Measurements from ENCODE around the gene TMEM95.

The TMEM95 gene, protein sequence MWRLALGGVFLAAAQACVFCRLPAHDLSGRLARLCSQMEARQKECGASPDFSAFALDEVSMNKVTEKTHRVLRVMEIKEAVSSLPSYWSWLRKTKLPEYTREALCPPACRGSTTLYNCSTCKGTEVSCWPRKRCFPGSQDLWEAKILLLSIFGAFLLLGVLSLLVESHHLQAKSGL

DNA sequence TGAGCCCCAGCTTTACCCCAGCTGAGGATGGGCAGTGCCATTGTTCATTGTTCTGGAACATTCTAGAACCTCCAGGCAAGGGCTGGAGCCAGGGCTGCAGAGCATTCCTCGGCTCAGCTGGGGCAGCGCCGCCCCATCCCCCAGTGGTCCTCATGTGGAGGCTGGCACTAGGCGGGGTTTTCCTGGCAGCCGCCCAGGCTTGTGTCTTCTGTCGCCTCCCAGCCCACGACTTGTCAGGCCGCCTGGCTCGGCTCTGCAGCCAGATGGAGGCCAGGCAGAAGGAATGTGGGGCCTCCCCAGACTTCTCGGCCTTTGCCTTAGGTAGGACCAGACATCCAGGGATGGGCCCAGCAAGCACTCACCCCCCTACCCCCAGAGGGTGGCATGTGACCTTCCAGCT is at the start of gene TMEM95:
TMEM95 (plus strand) TSS at position 104 of the 400 bp plus-strand sequence; CDS start at position 153, 49 bp downstream.
- no peak for DNase-seq (ENCODE audit: low read depth in 3 of 3)

DNA sequence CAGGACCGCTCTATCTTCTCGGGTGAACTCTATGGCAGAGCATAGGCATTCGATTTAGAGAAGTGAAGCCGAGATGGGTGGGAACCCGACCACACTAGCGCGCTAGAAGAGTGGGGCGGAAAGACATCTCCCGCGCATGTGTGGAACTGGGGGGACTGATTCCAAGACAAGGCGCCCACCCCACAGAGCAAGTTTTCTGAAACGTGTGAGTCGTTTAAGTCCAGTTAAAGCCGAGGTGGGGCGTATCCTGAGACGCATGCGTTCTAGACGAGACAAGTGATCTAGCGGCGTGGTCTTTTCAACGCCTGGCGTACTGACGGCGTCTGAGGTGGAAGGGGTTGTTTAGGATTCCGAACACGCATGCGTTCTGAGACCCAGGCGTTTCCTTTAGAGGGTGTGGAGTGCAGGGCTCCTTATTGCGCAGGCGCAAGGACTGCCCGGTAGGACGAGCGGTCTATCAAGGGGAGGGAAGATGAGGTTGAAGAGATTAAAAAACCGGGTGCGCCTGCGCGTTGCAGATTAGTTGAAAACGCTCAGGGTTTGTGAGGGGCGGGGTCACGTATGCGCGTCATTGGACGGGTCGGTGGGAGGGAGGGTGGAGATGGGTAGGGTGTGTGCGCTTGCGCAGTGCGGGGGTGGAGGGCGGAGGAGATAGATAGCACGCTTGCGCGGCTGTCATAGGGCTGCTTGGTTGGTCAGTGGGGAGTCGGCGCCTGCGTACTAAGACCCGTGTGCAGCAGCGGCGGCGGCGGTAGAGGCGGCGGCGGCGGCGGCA is 47.9 kb upstream of the TMEM95 start, which contains the start of gene EIF5A:
EIF5A (plus strand) TSS at position 718 of the 775 bp plus-strand sequence. CDS start 2,008 bp downstream, outside the sequence.
- peak; percentile 100 for DNase-seq (ENCODE audit: low read depth in 3 of 3)

DNA sequence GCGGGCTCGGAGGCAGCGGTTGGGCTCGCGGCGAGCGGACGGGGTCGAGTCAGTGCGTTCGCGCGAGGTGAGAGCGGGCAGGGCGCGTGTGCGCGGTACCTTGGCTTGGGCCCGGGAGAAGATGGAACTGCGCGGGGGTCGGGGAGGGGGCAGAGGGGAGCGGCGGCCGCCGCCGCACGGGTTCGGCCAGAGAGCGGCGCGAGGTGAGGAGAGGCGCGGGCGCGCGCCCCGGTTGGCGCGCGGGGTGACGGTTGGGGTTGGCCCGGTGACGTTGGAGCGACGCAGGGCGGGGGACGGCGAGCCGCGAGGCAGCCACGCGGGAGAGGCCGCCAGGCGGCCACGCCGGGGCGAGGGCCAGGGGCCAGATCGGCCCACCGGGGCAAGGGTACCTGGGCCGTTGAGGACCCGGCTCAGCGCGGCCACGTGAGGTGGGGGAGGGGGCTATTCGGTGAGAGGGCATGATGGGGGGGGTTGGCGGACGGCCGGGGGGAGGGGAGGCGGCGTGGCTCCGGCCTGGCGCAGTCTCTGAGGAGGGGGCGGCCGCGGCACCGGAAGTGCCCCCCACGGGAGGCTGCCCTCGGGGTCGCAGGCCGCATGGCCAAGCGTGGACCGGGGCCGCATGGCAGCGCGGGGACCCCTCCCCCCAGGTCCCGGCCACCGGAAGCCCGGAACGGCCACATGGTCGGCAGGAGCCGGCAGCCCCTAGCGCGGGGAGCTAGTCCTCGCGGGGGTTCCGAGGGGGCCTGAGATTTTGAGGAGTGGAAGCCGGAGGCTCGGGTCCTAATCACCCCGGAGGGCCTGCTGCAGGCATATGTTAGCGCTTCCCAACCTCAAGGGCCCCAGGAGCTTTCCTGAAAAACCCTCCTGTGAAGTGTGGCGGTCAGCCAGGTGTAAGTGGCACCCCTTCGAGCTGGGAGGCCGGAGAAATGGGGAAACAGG is 47.0 kb upstream of the TMEM95 start:
- peak in 1 of 3 experiments; percentile 36 for DNase-seq (ENCODE audit: low read depth in 3 of 3)

DNA sequence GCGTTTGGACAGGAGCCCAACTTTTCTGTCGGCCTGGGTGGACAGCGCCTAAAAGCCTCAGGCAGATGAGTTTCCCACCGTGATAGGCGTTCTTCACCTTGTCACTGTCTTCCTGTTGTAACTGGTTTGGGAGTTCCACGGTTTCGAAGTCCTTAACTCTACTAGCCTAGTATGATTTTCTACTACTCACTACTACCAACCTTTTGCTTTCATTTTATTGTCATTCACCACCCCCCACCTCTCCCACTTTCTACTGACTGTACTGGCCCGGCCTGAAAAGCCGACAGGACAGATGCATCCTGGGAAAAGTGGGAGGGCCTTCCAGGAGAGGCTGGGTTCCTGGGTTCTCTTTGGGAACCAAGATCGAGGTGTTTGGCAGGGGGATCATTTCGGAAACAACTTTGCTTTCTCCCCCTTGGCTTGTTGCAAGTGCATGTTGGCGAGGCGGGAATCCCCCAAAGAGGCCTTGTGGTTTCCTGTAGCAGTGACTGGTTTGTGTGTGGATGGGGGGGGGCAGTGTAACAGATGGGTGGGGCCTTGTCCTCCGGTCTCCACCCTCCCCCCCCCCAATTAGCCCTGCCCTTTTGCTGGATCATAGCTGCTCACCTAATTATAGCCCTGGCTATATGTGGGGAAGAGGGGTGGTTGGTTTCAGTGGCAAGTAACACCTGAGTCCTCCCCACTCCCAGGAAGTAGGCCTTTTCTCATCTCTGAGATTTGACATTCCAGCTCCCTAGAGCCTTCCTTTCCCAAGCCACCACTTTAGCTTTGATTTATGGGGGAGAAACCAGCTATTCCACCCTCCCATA is 46.1 kb upstream of the TMEM95 start:
- peak; percentile 68 to 83 (median 77) for DNase-seq (ENCODE audit: low read depth in 3 of 3)

DNA sequence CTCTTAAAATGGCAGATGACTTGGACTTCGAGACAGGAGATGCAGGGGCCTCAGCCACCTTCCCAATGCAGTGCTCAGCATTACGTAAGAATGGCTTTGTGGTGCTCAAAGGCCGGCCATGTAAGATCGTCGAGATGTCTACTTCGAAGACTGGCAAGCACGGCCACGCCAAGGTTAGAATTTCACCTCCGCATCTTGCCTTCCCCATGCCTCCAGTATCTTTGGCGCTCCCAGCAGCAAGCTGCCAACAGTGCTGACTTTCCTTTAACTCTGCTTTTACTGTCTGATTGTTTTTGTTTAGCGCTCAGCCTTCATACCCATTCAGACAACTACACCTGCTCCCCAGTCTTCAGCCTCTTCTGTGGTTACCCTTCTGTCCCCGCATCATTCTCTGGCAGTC is 45.3 kb upstream of the TMEM95 start:
- no peak for DNase-seq (ENCODE audit: low read depth in 3 of 3)

DNA sequence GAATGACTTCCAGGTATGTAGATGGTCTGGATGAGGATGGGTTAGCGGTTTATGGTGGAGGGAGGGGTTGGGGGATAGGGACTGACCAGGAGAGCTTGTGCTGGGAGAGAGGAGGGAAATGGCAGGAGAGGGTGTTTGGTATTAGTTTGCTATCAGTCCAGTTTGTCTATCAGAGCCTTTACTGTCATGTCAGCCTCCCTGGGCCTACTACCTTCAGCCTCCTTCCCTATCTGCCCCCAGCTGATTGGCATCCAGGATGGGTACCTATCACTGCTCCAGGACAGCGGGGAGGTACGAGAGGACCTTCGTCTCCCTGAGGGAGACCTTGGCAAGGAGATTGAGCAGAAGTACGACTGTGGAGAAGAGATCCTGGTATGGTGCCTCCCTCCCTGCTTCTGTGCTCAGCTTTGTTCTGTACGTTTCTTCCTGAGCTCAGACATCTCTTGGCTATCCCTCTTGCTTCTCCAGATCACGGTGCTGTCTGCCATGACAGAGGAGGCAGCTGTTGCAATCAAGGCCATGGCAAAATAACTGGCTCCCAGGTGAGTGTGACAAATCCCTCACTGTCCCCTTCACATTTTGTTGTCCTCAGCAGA is 43.7 kb upstream of the TMEM95 start:
- no peak for DNase-seq (ENCODE audit: low read depth in 3 of 3)

DNA sequence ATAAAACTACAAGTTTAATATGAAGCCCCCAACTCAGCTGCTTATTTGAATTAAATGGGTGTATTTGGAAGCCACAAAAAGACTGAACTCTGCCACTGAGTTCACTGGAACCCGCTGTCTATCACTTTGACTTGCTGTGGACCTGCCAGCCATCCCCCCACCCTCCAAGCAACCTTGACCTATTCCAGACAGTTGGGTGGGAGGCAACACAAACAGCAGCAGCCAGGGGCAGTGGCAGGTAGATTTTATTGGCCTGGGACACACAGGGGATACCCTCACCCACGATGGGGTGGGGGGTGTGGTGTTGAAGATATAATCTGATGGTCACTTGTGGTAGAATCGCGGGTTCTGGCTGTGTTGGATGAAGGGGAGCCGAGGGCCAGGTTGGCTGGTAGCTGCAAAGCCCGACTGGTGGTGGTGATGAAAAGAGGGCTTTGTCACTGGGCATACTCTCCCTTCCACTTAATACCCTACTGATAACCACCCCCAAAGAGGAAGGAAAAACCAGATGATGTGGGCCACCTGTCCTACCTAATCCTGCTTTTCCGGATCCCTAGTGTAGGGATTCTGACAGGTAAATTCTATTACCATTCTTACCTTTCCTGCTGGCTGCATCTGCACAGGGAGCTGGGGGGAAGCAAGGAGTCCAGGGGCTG is 42.4 kb upstream of the TMEM95 start:
- DNase-seq (ENCODE audit: low read depth in 3 of 3): no peak

DNA sequence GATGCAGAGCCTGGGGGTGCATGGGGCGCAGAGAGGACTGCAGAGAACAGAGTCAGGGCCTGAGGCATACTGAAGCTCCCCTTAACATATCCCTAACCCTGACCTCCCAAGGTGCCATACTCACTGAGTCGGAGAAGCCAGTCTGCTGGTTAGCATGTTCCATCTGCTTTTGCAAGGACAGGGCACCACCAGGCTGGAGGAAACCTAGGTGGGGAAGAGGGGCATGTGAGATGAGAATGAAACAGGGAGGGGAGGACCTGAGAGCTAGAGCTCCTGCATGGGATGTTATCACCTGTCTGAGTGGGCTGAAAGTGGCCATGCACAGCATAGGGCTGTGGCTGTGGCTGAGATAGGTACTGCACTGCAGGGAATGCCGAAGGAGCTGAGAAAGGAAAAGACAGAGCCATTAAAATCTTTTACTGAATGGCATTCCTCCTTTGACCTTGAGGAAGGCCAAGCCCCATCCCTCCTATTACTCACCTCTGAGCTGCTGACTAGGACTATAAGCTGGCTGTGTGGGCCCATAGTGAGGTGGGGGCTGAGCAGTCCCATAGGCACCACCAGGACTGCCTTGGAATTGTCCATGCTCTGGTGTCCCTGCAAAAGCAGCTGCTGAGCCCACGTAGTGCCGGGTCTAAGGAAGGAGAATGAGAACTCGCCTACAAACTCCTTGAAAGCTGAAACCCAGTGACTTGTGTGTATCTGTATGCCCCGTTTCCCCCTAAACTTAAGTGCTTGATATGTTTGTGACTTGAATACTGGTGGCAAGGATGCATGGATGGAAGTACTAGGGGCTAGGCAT is 41.7 kb upstream of the TMEM95 start:
- no peak for DNase-seq (ENCODE audit: low read depth in 3 of 3)

DNA sequence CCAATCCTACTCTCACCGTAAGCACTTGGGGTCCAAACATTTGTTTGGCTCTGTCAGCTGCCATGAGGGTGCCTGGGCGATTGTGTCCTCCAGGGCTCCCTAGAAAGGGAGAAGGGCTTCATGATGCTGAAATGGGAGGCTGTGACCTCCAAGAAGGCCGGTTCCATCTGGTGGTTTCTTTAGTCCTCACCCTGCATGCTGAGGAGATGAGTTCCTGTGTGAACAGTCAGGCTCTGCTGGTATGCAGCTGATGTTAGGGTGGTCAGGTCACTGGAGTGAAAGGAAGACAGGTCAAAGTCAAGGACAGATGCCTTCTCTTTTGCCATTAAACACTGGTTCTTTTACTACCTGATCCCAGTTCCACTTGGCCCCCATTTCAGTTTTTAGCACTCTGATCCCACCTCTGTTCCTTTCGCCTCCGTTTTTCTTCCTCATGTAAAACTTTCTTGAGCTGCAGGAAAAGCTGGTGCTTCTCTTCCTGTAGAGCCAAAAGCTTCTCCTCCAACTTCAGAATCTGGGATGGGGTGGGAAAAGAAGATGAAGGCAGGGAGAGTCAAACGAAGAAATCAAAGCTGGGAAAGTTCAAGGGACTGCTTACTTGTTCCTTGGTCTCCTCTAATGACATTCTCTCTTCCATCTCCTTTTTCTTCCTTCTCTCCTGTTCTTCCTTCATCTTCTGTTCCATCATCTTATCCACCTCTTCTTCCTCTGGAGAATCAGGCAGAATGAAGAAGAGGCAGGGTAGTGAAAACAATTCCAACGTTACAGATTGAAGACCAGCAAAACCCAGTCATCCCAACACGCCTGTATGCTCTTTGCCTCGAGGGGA is 40.9 kb upstream of the TMEM95 start:
- DNase-seq (ENCODE audit: low read depth in 3 of 3): no peak

DNA sequence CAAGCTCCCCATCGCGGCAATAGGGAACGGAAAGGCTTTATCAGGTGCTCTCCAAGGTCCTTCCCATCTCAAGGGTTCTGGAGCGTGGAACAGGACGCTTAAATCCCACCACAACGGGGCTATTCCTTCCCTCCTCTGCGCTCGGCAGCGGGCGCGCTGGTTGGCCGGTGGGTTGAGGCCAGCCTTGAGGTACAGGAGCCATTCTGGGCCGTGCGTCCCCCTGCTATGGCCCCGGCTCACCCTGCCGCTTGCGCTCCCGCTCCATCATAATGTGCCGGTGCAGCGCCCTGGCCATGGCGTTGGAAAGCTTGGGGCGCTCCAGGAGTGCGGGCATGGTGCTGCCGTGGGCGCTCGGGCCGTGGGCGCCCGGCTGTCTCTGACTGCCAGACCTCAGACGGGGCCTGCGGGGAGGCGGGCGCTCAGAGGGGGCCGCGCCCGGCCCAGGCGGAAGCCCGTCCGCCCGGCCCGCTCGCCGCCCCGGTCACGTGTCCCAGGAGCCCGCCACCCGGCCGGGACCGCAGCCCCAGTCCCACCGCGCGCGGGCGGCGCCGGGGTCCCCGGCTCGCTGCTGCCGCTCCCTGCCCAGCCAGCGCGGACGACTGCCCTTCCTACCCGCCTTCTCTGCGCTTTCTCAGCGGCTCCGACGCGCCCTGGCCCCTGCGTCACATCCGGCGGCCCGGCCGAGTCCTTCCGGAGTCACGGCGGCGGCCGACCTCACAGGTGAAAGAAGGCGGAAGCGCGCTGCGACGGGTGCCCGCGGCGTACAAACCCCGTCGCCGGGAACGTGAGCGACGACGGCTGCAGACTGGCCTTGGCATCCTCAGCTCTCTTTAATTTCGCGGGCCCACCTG is 40.0 kb upstream of the TMEM95 start, which contains the start of gene GPS2:
GPS2 (minus strand) TSS at position 642 of the 851 bp plus-strand sequence; CDS start at position 334, 308 bp downstream.
- DNase-seq (ENCODE audit: low read depth in 3 of 3): peak; percentile 81 to 87 (median 84)

DNA sequence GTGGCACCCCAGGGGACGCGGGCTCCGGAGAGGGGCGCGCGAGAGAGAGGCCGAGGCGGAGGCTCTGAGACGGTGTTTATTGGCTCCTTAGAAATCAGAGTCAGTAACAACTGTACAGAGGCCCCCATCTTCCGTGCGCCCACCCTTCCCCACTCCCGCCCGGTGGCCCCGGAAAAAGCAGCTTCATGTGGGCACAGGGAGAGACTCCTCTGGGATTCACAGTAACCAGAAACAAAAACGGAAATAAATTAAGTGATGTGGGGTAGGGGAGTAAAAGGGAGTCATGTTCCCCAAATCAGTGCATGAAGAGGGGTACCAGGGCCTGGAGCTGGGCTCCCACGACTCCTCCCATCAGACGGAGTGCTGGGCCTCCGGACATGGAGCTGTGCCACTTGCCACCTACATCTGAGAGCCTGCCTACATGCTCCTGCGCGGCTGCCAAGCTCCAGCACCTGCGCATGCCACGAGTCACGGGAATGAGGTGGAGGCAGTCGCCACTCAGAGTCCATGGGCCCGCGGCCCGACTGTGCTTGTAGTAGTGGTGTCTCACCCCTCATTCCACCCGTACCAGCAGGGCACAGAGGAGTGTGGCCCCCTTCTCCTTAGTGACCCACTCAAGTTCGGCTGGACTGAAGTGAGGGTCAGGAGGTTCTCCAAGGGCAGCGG is 39.3 kb upstream of the TMEM95 start:
- DNase-seq (ENCODE audit: low read depth in 3 of 3): no peak

DNA sequence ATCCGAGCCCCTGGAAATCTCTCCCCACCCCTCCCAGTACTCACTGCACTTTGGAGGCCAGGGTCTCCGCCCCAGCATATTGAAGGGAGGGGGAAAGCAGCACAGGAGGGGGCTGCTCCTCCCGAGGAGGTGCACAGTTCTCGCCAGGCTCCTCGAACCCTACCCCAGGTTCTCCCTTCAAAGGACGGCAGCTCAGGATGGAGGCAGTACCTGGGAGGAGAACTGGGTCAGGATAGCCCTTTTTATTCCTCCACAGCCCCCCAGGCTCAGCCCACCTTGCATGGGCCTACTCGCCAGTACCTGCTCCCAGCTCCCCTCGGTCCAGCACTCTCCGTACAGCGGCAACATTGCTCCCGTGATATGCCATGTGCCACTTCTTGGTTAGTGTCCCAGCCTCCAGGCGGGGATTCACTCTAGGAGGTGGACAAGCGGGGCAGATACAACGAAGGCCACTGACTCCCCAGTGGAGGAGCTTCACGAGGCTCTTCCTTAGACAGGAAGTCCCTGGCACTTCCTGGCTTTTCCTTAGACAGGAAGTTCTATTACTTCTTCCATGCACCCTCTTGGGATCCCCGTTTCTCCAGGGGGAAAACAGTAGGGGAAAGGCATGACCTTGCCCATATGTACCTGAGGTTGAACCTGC is 37.7 kb upstream of the TMEM95 start:
- DNase-seq (ENCODE audit: low read depth in 3 of 3): no peak

DNA sequence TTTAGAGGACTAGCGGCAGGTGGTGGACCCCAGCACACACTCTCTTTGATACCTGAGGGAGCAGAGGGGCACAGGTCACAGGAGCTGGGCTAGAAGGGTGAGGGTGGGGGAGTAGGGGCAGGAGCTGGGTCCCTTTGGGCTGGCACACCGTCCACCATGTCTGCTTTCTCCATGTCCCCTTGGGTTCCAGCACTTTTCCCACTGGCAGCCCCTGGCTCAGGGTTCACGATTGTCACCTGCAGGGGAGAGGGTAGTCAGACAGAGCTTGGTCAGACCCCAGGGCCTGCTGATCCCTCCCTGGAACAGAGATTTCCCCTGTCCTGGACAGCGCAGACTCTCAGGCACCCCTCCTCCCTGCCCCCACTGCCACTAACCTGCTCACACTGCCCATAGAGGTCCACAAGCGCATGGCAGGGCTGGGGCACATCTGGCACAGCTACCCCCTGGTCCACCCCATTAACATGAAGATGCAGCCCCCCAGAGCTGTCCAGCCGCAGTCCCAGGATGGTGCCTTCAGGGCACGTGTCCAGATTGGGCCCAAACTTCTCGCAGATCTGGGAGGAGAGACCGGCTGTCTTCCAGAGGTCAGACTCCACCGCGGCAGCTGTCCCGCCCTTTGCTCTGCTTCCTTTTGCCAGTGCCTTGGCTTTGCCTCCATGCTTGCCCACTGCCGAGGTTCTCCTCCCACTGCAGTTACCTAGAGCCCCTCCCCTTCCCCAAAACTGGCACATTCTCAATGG is 36.7 kb upstream of the TMEM95 start:
- no peak for DNase-seq (ENCODE audit: low read depth in 3 of 3)

DNA sequence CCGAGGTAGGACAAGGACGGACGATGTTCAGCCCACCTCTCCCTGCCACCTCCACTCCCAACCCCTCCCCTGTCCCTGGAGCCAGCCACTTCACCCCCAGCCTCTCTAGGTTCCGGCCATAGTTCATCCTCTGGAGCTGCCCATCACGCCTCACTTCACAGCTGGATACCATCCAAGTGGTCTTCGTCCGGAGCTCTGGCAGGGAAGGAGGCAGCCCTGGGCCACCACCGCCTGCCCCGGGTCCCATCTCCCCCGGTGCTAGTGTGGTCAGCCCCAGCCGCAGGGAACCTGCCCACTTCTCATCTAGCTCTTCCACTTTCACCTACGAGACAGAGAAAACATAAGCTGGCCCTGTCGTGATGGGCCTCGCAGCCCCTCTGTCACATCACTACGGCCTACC is 33.5 kb upstream of the TMEM95 start:
- no peak for DNase-seq (ENCODE audit: low read depth in 3 of 3)

DNA sequence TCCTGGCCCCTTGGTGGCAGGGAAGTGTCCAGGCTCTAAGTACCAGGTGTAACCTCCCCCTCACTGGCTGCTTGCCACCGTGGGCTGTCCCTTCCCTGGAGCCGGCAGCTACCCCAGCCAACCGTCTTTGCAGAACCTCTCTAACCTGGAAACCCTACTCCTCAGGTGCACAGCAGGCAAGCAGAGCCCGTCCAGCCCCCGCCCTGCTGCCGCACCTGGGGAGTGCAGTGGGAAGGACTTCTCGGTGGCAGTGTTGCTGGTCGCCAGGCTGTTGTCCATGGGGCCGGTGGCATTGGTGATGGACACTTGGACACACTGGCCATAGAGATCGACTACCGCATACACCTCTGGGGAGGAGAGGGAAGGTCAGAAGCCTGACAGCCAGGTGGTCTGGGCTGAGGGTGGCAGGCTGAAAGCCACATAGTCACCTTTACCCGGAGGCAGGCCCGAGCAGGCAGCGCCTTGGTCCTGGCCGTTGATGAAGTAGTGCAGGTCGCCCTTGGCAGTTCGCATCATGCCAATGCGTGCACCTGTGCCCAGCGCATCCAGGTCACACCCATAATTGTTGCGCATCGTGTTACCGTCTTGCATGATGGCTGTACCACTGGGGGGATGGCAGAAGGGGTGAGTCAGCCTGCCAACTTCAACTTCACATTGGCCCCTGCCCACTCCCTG is 32.3 kb upstream of the TMEM95 start:
- no peak for DNase-seq (ENCODE audit: low read depth in 3 of 3)
